ENCODE results near the gene NELFB.

Gene NELFB

GRCh38 chr9:137281345-137282116 is 26.4 kb downstream of the NELFB start:
- DNase-seq, result no peak

- no peak for DNase-seq
Observed at GRCh38 chr9:137286975-137287383, 31.9 kb downstream of the NELFB start.

- DNase-seq, result no peak
Observed at GRCh38 chr9:137293094-137293481, 38.0 kb downstream of the NELFB start.

GRCh38 chr9:137293482-137294090 is 38.5 kb downstream of the NELFB start:
- DNase-seq, result no peak

- no peak for DNase-seq
Observed at GRCh38 chr9:137294091-137294680, 39.1 kb downstream of the NELFB start.

- DNase-seq, result no peak
Observed at GRCh38 chr9:137294681-137295237, 39.6 kb downstream of the NELFB start.

GRCh38 chr9:137295238-137295811 is 40.2 kb downstream of the NELFB start:
- DNase-seq, result no peak

- no peak for DNase-seq
Observed at GRCh38 chr9:137295849-137296669, 40.9 kb downstream of the NELFB start.

- DNase-seq, result no peak
Observed at GRCh38 chr9:137296670-137297664, 41.8 kb downstream of the NELFB start.

- no peak for DNase-seq
Observed at GRCh38 chr9:137297966-137298365, 42.8 kb downstream of the NELFB start.

GRCh38 chr9:137298401-137299202 is 43.5 kb downstream of the NELFB start:
- no peak for DNase-seq

GRCh38 chr9:137299203-137299565 is 44.1 kb downstream of the NELFB start:
- no peak for DNase-seq

- no peak for DNase-seq
Observed at GRCh38 chr9:137299938-137300337, 44.8 kb downstream of the NELFB start.

- DNase-seq, result no peak
Observed at GRCh38 chr9:137300567-137301080, 45.5 kb downstream of the NELFB start.

- no peak for DNase-seq
Observed at GRCh38 chr9:137301081-137301947, 46.2 kb downstream of the NELFB start.

- peak; percentile 11 for DNase-seq
Observed at GRCh38 chr9:137302118-137302448, 47.0 kb downstream of the NELFB start, which contains the start of gene NRARP. Gene NRARP, minus strand, starts transcription at chr9:137302271. Its CDS starts 343 bp downstream, at chr9:137301928.

- DNase-seq, result no peak
Observed at GRCh38 chr9:137302449-137303150, 47.5 kb downstream of the NELFB start.

- DNase-seq, result no peak
Observed at GRCh38 chr9:137303151-137303892, 48.2 kb downstream of the NELFB start.
